Central memory CD8-positive, alpha-beta T cell (primary cell): Measurements from ENCODE around the gene GDF2.

Experiments used
- ATAC-seq: fragments of 150-1000 bp; cut with Tn5 transposase; replicated peaks from 2 replicates; pipeline ENCODE4 v1.10.0; 2022; ENCODE audit warnings: mild to moderate bottlenecking, moderate FRiP score, moderate number of reproducible peaks; ENCODE audit not compliant: poor library complexity, severe bottlenecking; ENCODE audit errors: extremely low read depth
- DNase-seq, 2 donors: peaks; one replicate each; pipeline ENCODE4 v3.0.0; 2021; ENCODE audit warnings: low spot score in 2 of 2
- H3K27ac Mint-ChIP-seq: one replicate; pipeline ENCODE4 v1.8.0; 2022; ENCODE audit warnings: low read depth, mild to moderate bottlenecking, moderate library complexity, mixed read lengths
- H3K27me3 Mint-ChIP-seq: one replicate; pipeline ENCODE4 v1.8.0; 2022; ENCODE audit warnings: mixed read lengths
- H3K36me3 Mint-ChIP-seq: one replicate; pipeline ENCODE4 v1.8.0; 2022; ENCODE audit warnings: mild to moderate bottlenecking, moderate library complexity, mixed read lengths; ENCODE audit not compliant: insufficient read depth
- H3K4me1 Mint-ChIP-seq: one replicate; pipeline ENCODE4 v1.8.0; 2022; ENCODE audit warnings: mixed read lengths
- H3K4me3 Mint-ChIP-seq: one replicate; pipeline ENCODE4 v1.8.0; 2022; ENCODE audit warnings: mild to moderate bottlenecking, moderate library complexity, mixed read lengths
- H3K9me3 Mint-ChIP-seq: one replicate; pipeline ENCODE4 v1.8.0; 2022; ENCODE audit warnings: mixed read lengths

The GDF2 gene

GRCh38 chr10:47374611-47375536 is 52.6 kb downstream of the GDF2 start:
- Mint-ChIP-seq H3K4me1 (no peaks in the 10 kb centered on the region), H3K27ac (no peak overlapping the region)
- DNase-seq: no peak

GRCh38 chr10:47376522-47377220 is 54.4 kb downstream of the GDF2 start:
- ATAC-seq (no peak), DNase-seq (no peak)
- Mint-ChIP-seq H3K9me3 (no peaks in the 10 kb centered on the region), H3K4me3 (no peak overlapping the region), H3K27ac (no peak overlapping the region), H3K4me1 (no peaks in the 10 kb centered on the region), H3K27me3 (peaks cover 79% of the 10 kb centered on the region), H3K36me3 (no peaks in the 10 kb centered on the region)

More at GRCh38 chr10:47374611-47375536, 52.6 kb downstream of the GDF2 start:
- no peak for ATAC-seq
- H3K36me3 Mint-ChIP-seq: no peaks in the 10 kb centered on the region
- no peak overlapping the region for H3K4me3 Mint-ChIP-seq
- H3K27me3 Mint-ChIP-seq: peaks cover 62% of the 10 kb centered on the region
- no peaks in the 10 kb centered on the region for H3K9me3 Mint-ChIP-seq
